ENCODE measurements around the gene USP35. TPM values are rescaled to one million over a fixed set of nuclear protein-coding genes. Genes with fewer than 3 reads are reported as not detected.

USP35 gene
- total RNA-seq, 4 donors from 2014 or later, result 4.6 to 6.1 (median 5.4) TPM

DNA sequence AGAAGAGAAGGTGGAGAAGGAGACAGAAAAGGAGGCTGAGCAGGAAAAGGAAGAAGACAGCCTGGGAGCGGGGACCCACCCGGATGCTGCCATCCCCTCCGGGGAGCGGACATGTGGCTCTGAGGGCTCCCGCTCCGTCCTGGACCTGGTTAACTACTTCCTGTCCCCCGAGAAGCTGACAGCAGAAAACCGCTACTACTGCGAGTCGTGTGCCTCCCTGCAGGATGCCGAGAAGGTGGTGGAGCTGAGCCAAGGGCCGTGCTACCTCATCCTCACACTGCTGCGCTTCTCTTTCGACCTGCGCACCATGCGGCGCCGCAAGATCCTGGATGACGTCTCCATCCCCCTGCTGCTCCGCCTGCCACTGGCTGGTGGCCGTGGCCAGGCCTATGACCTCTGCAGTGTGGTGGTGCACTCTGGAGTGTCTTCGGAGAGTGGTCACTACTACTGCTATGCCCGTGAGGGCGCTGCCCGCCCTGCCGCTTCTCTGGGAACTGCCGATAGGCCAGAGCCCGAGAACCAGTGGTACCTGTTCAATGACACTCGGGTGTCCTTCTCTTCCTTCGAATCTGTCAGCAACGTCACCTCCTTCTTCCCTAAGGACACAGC lies 21.4 kb downstream of the USP35 start:
- no peak for ATAC-seq
- Histone ChIP-seq H3K27ac (no peak overlapping the region), H3K4me1 (peaks cover 11 to 16% of the 10 kb centered on the region in 2 donors), H3K27me3 (no peaks in the 10 kb centered on the region), H3K36me3 (peaks cover 0 to 24% of the 10 kb centered on the region in 2 donors), H3K4me3 (no peak overlapping the region), H3K9me3 (no peaks in the 10 kb centered on the region)
- no peak for DNase-seq
- no peak for TF ChIP-seq POLR2A (IDR thresholded peaks at IDR 0.05)
- TF ChIP-seq CTCF (IDR thresholded peaks at IDR 0.05 in 4 of 5, conservative IDR thresholded peaks at IDR 0.05 in 1 of 5), result no peak
- intact Hi-C loops (cut with DNase I; ENCODE audit: low total_unique reads) (no loop called here), in situ Hi-C loops (cut with MboI; ENCODE audit: low sequenced_read_pairs in 4 of 4) (loop anchor here in 1 of 4 donors (25.0 kb wide), 2 partner anchors 98 to 352 kb away; partner anchors contain the start of gene NARS2)

DNA sequence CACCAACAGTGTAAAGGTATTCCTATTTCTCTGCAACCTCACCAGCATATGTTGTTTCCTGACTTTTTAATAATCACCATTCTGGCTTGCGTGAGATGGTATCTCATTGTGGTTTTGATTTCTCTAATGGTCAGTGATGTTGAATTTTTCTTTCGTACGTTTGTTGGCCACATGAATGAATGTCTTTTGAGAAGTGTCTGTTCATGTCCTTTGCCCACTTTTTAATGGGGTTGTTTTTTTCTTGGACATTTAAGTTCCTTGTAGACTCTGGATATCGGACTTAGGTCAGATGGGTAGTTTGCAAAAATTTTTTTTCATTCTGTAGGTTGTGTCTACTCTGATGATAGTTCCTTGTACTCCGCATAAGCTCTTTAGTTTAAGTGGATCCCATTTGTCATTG lies 22.8 kb downstream of the USP35 start:
- H3K27me3 ChIP-seq, result no peaks in the 10 kb centered on the region
- H3K4me1 ChIP-seq, result peaks cover 11 to 16% of the 10 kb centered on the region in 2 donors
- no peak for DNase-seq
- no peak overlapping the region for H3K27ac ChIP-seq
- peaks cover 0 to 35% of the 10 kb centered on the region in 2 donors for H3K36me3 ChIP-seq
- no peak overlapping the region for H3K4me3 ChIP-seq
- TF ChIP-seq CTCF (IDR thresholded peaks at IDR 0.05 in 4 of 5, conservative IDR thresholded peaks at IDR 0.05 in 1 of 5) (no peak), POLR2A (IDR thresholded peaks at IDR 0.05) (no peak)
- in situ Hi-C loops (cut with MboI; ENCODE audit: low sequenced_read_pairs in 4 of 4) (loop anchor here in 1 of 4 donors (25.0 kb wide), 2 partner anchors 99 to 351 kb away; partner anchors contain the start of gene NARS2), intact Hi-C loops (cut with DNase I; ENCODE audit: low total_unique reads) (no loop called here)
- no peak for ATAC-seq
- H3K9me3 ChIP-seq, result no peaks in the 10 kb centered on the region

DNA sequence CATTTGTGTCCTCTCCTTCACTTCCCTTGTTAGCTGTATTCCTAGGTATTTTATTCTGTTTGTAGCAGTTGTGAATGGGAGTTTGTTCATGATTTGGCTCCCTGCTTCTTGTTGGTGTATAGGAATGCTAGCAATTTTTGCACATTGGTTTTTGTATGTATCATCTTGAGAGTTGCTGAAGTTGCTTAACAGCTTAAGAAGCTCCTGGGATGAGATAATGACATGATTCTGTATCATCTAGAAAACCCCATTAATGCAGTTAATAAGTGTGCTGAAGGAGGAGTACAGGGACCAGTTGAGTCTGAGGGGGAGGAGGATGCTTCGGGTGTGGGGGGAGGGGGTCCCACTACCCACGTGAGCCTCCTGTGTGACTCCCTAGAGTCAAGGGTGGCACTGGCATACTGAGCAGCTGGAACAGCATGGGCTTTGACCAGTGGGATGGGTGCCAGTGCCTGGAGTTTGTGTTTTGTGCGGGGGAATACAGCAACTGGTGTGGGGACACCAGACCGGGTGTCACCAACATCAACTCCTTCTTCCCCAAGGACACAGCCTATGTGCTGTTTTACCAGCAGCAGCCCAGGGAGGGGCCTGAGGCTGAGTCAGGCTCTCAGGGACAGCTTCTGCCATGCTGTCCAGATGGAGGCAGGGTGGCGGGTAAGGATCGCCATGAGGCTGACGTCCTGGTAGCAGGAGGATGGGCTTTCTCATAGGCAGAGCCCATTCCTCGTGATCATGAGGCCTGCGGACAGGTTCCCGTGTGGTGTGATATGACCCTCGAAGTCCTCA lies 24.1 kb downstream of the USP35 start:
- Histone ChIP-seq H3K27me3 (no peaks in the 10 kb centered on the region), H3K9me3 (no peaks in the 10 kb centered on the region), H3K4me1 (peaks cover 6 to 10% of the 10 kb centered on the region in 2 donors), H3K4me3 (no peak overlapping the region), H3K36me3 (peaks cover 0 to 35% of the 10 kb centered on the region in 2 donors), H3K27ac (no peak overlapping the region)
- in situ Hi-C loops (cut with MboI; ENCODE audit: low sequenced_read_pairs in 4 of 4), result loop anchor here in 1 of 4 donors (25.0 kb wide), 2 partner anchors 100 to 350 kb away; partner anchors contain the start of gene NARS2
- TF ChIP-seq CTCF (IDR thresholded peaks at IDR 0.05 in 4 of 5, conservative IDR thresholded peaks at IDR 0.05 in 1 of 5), result no peak
- TF ChIP-seq POLR2A (IDR thresholded peaks at IDR 0.05), result no peak
- no peak for DNase-seq
- intact Hi-C loops (cut with DNase I; ENCODE audit: low total_unique reads), result no loop called here
- ATAC-seq, result no peak

- H3K4me3 ChIP-seq, result no peak overlapping the region
- no peaks in the 10 kb centered on the region for H3K9me3 ChIP-seq
- intact Hi-C loops (cut with DNase I; ENCODE audit: low total_unique reads), result no loop called here
- ATAC-seq (no peak), DNase-seq (no peak)
- peaks cover 0 to 1% of the 10 kb centered on the region in 2 donors for H3K4me1 ChIP-seq
- in situ Hi-C loops (cut with MboI; ENCODE audit: low sequenced_read_pairs in 4 of 4), result loop anchor here in 1 of 4 donors (25.0 kb wide), 2 partner anchors 101 to 349 kb away; partner anchors contain the start of gene NARS2
- no peak overlapping the region for H3K27ac ChIP-seq
- TF ChIP-seq POLR2A (IDR thresholded peaks at IDR 0.05), result no peak
- TF ChIP-seq CTCF (IDR thresholded peaks at IDR 0.05 in 4 of 5, conservative IDR thresholded peaks at IDR 0.05 in 1 of 5), result no peak
- no peaks in the 10 kb centered on the region for H3K27me3 ChIP-seq
- H3K36me3 ChIP-seq, result peaks cover 0 to 40% of the 10 kb centered on the region in 2 donors
Observed at GRCh38 chr11:78213526-78214330, 25.0 kb downstream of the USP35 start.
